Lower lobe of right lung (tissue), 2 donors: Measurements from ENCODE around the gene PHF3. TPM values are rescaled to one million over a fixed set of nuclear protein-coding genes. Genes with fewer than 3 reads are reported as not detected.

Experiments
- ATAC-seq, 2 donors: fragments of 200-7000 bp; cut with Tn5 transposase; one replicate each; pipeline ENCODE4 v1.9.1; 2020 to 2022; ENCODE audit warnings: mild to moderate bottlenecking in 2 of 2, moderate library complexity in 2 of 2
- DNase-seq: peaks from one replicate; pipeline ENCODE4 v3.0.0-alpha.2; 2020
- H3K27ac ChIP-seq: fragments of 200-600 bp; one replicate; pipeline ENCODE4 v1.8.0; 2022
- H3K27me3 ChIP-seq: fragments of 200-600 bp; one replicate; pipeline ENCODE4 v1.8.0; 2022; ENCODE audit warnings: low read depth
- H3K36me3 ChIP-seq: fragments of 200-600 bp; one replicate; pipeline ENCODE4 v1.8.0; 2022; ENCODE audit warnings: mild to moderate bottlenecking
- H3K4me1 ChIP-seq: fragments of 200-600 bp; one replicate; pipeline ENCODE4 v1.8.0; 2022
- H3K4me3 ChIP-seq: fragments of 200-600 bp; one replicate; pipeline ENCODE4 v1.8.0; 2022; ENCODE audit warnings: mild to moderate bottlenecking
- H3K9me3 ChIP-seq: fragments of 200-600 bp; one replicate; pipeline ENCODE4 v1.8.0; 2022
- intact Hi-C: fragments of 100-400 bp; cut with DNase I; formaldehyde crosslinking; loops from one replicate; pipeline ENCODE4 v1.11.0; 2022
- total RNA-seq: library from RNA; stranded (reverse); fragmentation: NEBNext Ultra II Directional; extraction: Animal tissue kit (Norgen Biotek cat#: 25700); gene quantifications from one replicate; pipeline ENCODE4 v1.2.1, GENCODE V29; 2021
- TF ChIP-seq, protein P1 (sequence below): fragments of 200-600 bp; IDR thresholded peaks from one replicate; pipeline ENCODE4 v1.8.0; 2022; ENCODE audit warnings: antibody characterized with exemption, mild to moderate bottlenecking
- donor health status: DM: no; HTN: yes; CAD: no; lungs with severe emphysema.

The PHF3 gene
- total RNA-seq, 1 donor from 2014 or later, result 65.4 TPM

- no peak for DNase-seq
- Histone ChIP-seq H3K4me3 (no peak overlapping the region), H3K4me1 (no peaks in the 10 kb centered on the region), H3K27me3 (no peaks in the 10 kb centered on the region), H3K36me3 (peaks cover 89% of the 10 kb centered on the region), H3K27ac (no peak overlapping the region), H3K9me3 (no peaks in the 10 kb centered on the region)
- intact Hi-C loops, result no loop called here
- TF ChIP-seq, protein P1, sequence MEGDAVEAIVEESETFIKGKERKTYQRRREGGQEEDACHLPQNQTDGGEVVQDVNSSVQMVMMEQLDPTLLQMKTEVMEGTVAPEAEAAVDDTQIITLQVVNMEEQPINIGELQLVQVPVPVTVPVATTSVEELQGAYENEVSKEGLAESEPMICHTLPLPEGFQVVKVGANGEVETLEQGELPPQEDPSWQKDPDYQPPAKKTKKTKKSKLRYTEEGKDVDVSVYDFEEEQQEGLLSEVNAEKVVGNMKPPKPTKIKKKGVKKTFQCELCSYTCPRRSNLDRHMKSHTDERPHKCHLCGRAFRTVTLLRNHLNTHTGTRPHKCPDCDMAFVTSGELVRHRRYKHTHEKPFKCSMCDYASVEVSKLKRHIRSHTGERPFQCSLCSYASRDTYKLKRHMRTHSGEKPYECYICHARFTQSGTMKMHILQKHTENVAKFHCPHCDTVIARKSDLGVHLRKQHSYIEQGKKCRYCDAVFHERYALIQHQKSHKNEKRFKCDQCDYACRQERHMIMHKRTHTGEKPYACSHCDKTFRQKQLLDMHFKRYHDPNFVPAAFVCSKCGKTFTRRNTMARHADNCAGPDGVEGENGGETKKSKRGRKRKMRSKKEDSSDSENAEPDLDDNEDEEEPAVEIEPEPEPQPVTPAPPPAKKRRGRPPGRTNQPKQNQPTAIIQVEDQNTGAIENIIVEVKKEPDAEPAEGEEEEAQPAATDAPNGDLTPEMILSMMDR, result no peak
- ATAC-seq, result no peak
Measured at GRCh38 chr6:63708631-63709030, 73.0 kb downstream of the PHF3 start.

DNA sequence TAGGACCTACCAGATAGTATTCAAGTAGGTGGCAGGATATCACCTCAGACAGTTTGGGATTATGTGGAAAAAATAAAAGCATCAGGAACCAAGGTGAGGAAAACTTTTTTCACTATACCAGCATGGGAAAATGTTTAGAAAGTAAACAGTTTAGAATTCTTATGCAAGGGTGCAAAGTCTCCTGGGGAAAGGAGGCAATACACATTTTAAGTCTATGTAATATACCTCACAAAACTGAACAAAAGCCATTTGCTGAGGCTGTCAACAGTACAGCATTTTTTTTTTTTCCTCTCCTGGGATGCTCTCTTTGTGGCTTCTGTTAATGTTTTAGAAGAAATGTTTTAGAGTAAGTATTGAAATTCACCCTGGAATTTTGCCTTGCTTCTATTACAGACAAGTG, 73.5 kb downstream of the PHF3 start:
- intact Hi-C loops, result no loop called here
- Histone ChIP-seq H3K36me3 (peaks cover 88% of the 10 kb centered on the region), H3K27ac (no peak overlapping the region), H3K4me3 (no peak overlapping the region), H3K4me1 (no peaks in the 10 kb centered on the region), H3K27me3 (no peaks in the 10 kb centered on the region), H3K9me3 (no peaks in the 10 kb centered on the region)
- DNase-seq, result no peak
- no peak for ATAC-seq
- TF ChIP-seq, protein P1, result no peak

GRCh38 chr6:63713332-63713731, 77.7 kb downstream of the PHF3 start:
- Histone ChIP-seq H3K4me3 (no peak overlapping the region), H3K27ac (no peak overlapping the region), H3K36me3 (peaks cover 60% of the 10 kb centered on the region), H3K4me1 (no peaks in the 10 kb centered on the region), H3K27me3 (no peaks in the 10 kb centered on the region), H3K9me3 (no peaks in the 10 kb centered on the region)
- no peak for ATAC-seq
- TF ChIP-seq, protein P1, result no peak
- intact Hi-C loops, result no loop called here
- DNase-seq, result no peak

- TF ChIP-seq, protein P1, result no peak
- no peaks in the 10 kb centered on the region for H3K4me1 ChIP-seq
- H3K27ac ChIP-seq, result no peak overlapping the region
- intact Hi-C loops, result no loop called here
- no peaks in the 10 kb centered on the region for H3K27me3 ChIP-seq
- ATAC-seq, result no peak
- H3K36me3 ChIP-seq, result peaks cover 53% of the 10 kb centered on the region
- no peak overlapping the region for H3K4me3 ChIP-seq
- DNase-seq, result no peak
- no peaks in the 10 kb centered on the region for H3K9me3 ChIP-seq
Measured at GRCh38 chr6:63714091-63714490, 78.5 kb downstream of the PHF3 start.

DNA sequence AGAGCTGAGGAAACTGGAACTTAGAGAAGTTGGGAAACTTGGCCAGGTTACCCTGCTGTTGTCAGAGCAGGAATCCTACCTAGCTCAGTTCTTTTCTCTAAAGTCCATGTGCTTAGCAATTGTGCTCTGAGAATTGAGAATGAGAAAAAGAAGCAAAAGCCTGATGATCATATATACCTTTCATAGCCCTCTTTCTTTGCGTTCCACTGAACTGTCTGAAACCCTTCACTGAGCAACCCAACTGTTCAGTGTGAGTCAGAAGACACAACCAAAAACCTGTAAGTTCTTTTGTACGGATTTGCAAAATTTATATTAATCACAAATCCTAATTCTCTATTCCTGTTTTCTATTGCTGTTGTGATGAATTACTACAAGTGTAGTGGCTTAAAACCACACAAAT, 80.6 kb downstream of the PHF3 start:
- no peak overlapping the region for H3K27ac ChIP-seq
- no peaks in the 10 kb centered on the region for H3K27me3 ChIP-seq
- intact Hi-C loops, result no loop called here
- ATAC-seq (no peak), DNase-seq (no peak)
- no peak overlapping the region for H3K4me3 ChIP-seq
- TF ChIP-seq, protein P1, result no peak
- H3K9me3 ChIP-seq, result no peaks in the 10 kb centered on the region
- peaks cover 32% of the 10 kb centered on the region for H3K36me3 ChIP-seq
- no peaks in the 10 kb centered on the region for H3K4me1 ChIP-seq

- H3K27me3 ChIP-seq, result no peaks in the 10 kb centered on the region
- H3K4me1 ChIP-seq, result no peaks in the 10 kb centered on the region
- no peak overlapping the region for H3K4me3 ChIP-seq
- H3K27ac ChIP-seq, result no peak overlapping the region
- H3K36me3 ChIP-seq, result peaks cover 3% of the 10 kb centered on the region
- ATAC-seq, result no peak
- no peaks in the 10 kb centered on the region for H3K9me3 ChIP-seq
- no peak for DNase-seq
- intact Hi-C loops, result no loop called here
- TF ChIP-seq, protein P1, result no peak
Measured at GRCh38 chr6:63721181-63721580, 85.6 kb downstream of the PHF3 start.
